Skeletal muscle tissue (tissue), 4 donors: Measurements from ENCODE around the gene HSF2BP. TPM values are rescaled to one million over a fixed set of nuclear protein-coding genes. Genes with fewer than 3 reads are reported as not detected.
A peak's percentile ranks its signal among the peaks of the same experiment; 100 is the strongest.
"Not testable (repeated sequence)": the region's sequence is repeated elsewhere in the genome, so short reads cannot be mapped to it uniquely, and the experiment has no call there.

Source experiments
- H3K27ac ChIP-seq: one replicate; pipeline ENCODE4 v1.7.0; 2013; ENCODE audit warnings: mild to moderate bottlenecking, low read depth, low read length, inconsistent platforms
- H3K27me3 ChIP-seq, 3 donors: one replicate each; pipeline ENCODE4 v1.7.0; 2013; ENCODE audit warnings: low read length in 3 of 3; ENCODE audit not compliant: control insufficient read depth in 3 of 3, insufficient read depth in 3 of 3
- H3K36me3 ChIP-seq, 3 donors: one replicate each; pipeline ENCODE4 v1.7.0; 2013; ENCODE audit warnings: low read length in 3 of 3; ENCODE audit not compliant: control insufficient read depth in 3 of 3, insufficient read depth in 3 of 3
- H3K4me1 ChIP-seq, 3 donors: one replicate each; pipeline ENCODE4 v1.7.0; 2013; ENCODE audit warnings: low read length in 3 of 3, mild to moderate bottlenecking in 3 of 3; ENCODE audit not compliant: control insufficient read depth in 3 of 3, insufficient read depth in 3 of 3
- H3K4me3 ChIP-seq, 3 donors: one replicate each; pipeline ENCODE4 v1.7.0; 2013; ENCODE audit warnings: low read length in 3 of 3
- H3K9ac ChIP-seq, 3 donors: one replicate each; pipeline ENCODE4 v1.7.0; 2013; ENCODE audit warnings: low read length in 3 of 3, mild to moderate bottlenecking in 3 of 3, moderate library complexity in 2 of 3, low read depth in 1 of 3
- H3K9me3 ChIP-seq, 3 donors: one replicate each; pipeline ENCODE4 v1.7.0; 2013; ENCODE audit warnings: low read length in 3 of 3; ENCODE audit not compliant: control insufficient read depth in 3 of 3
- total RNA-seq: library from RNA; depleted of rRNA; stranded (reverse); fragments of >200 nt; gene quantifications from one replicate; pipeline ENCODE4 v1.2.3, GENCODE V29; 2014
- donor health status: Osteomylitis.

HSF2BP gene
- total RNA-seq, 1 donor from 2014 or later: 1.6 TPM

GRCh38 chr21:43654806-43655489 lies 4.3 kb downstream of the HSF2BP start:
- peaks cover 5 to 10% (median 8%) of the 10 kb centered on the region in 3 donors for H3K4me1 ChIP-seq
- no peak overlapping the region for H3K4me3 ChIP-seq
- no peaks in the 10 kb centered on the region for H3K36me3 ChIP-seq
- H3K27me3 ChIP-seq: no peaks in the 10 kb centered on the region
- no peak overlapping the region for H3K9ac ChIP-seq
- no peak overlapping the region for H3K27ac ChIP-seq
- no peaks in the 10 kb centered on the region for H3K9me3 ChIP-seq

GRCh38 chr21:43653626-43654025 lies 5.7 kb downstream of the HSF2BP start:
- Histone ChIP-seq H3K27me3 (no peaks in the 10 kb centered on the region), H3K4me1 (peaks cover 0 to 4% (median 0%) of the 10 kb centered on the region in 3 donors), H3K9ac (no peak overlapping the region), H3K4me3 (no peak overlapping the region), H3K9me3 (no peaks in the 10 kb centered on the region), H3K27ac (no peak overlapping the region), H3K36me3 (no peaks in the 10 kb centered on the region)

GRCh38 chr21:43652616-43653015 lies 6.7 kb downstream of the HSF2BP start:
- Histone ChIP-seq H3K9ac (no peak overlapping the region), H3K27ac (no peak overlapping the region), H3K36me3 (no peaks in the 10 kb centered on the region), H3K27me3 (no peaks in the 10 kb centered on the region), H3K4me3 (no peak overlapping the region), H3K4me1 (no peaks in the 10 kb centered on the region), H3K9me3 (no peaks in the 10 kb centered on the region)

GRCh38 chr21:43651926-43652325 lies 7.4 kb downstream of the HSF2BP start:
- not testable (repeated sequence) for H3K4me1 ChIP-seq, H3K27ac ChIP-seq, H3K9ac ChIP-seq, H3K9me3 ChIP-seq, H3K27me3 ChIP-seq, H3K4me3 ChIP-seq, H3K36me3 ChIP-seq

GRCh38 chr21:43648171-43648570 lies 11.1 kb downstream of the HSF2BP start:
- no peak overlapping the region for H3K27ac ChIP-seq
- H3K4me3 ChIP-seq: no peak overlapping the region
- no peak overlapping the region for H3K9ac ChIP-seq
- H3K27me3 ChIP-seq: no peaks in the 10 kb centered on the region
- H3K4me1 ChIP-seq: peaks cover 0 to 5% (median 4%) of the 10 kb centered on the region in 3 donors
- H3K36me3 ChIP-seq: no peaks in the 10 kb centered on the region
- no peaks in the 10 kb centered on the region for H3K9me3 ChIP-seq

GRCh38 chr21:43646550-43647260 lies 12.6 kb downstream of the HSF2BP start:
- Histone ChIP-seq H3K27me3 (no peaks in the 10 kb centered on the region), H3K9me3 (no peaks in the 10 kb centered on the region), H3K9ac (no peak overlapping the region), H3K4me1 (peaks cover 0 to 5% (median 4%) of the 10 kb centered on the region in 3 donors), H3K4me3 (no peak overlapping the region), H3K36me3 (no peaks in the 10 kb centered on the region), H3K27ac (no peak overlapping the region)

- Histone ChIP-seq H3K9ac (peak overlapping the region in 1 of 3 donors; percentile 28), H3K36me3 (no peaks in the 10 kb centered on the region), H3K27me3 (no peaks in the 10 kb centered on the region), H3K27ac (peak overlapping the region; percentile 53), H3K4me3 (no peak overlapping the region), H3K4me1 (peaks cover 0 to 5% (median 4%) of the 10 kb centered on the region in 3 donors), H3K9me3 (no peaks in the 10 kb centered on the region)
Observed at GRCh38 chr21:43645976-43646375, 13.3 kb downstream of the HSF2BP start.

- H3K9me3 ChIP-seq: no peaks in the 10 kb centered on the region
- H3K4me1 ChIP-seq: peaks cover 0 to 5% (median 4%) of the 10 kb centered on the region in 3 donors
- no peaks in the 10 kb centered on the region for H3K27me3 ChIP-seq
- no peak overlapping the region for H3K4me3 ChIP-seq
- no peaks in the 10 kb centered on the region for H3K36me3 ChIP-seq
- H3K27ac ChIP-seq: peak overlapping the region; percentile 53
- peak overlapping the region in 1 of 3 donors; percentile 28 for H3K9ac ChIP-seq
Observed at GRCh38 chr21:43645136-43645891, 14.0 kb downstream of the HSF2BP start.

- no peaks in the 10 kb centered on the region for H3K27me3 ChIP-seq
- H3K36me3 ChIP-seq: no peaks in the 10 kb centered on the region
- no peaks in the 10 kb centered on the region for H3K9me3 ChIP-seq
- H3K27ac ChIP-seq: no peak overlapping the region
- peaks cover 0 to 5% (median 4%) of the 10 kb centered on the region in 3 donors for H3K4me1 ChIP-seq
- no peak overlapping the region for H3K4me3 ChIP-seq
- no peak overlapping the region for H3K9ac ChIP-seq
Observed at GRCh38 chr21:43644609-43645008, 14.7 kb downstream of the HSF2BP start.

GRCh38 chr21:43644071-43644470 lies 15.2 kb downstream of the HSF2BP start:
- peaks cover 0 to 5% (median 4%) of the 10 kb centered on the region in 3 donors for H3K4me1 ChIP-seq
- H3K27me3 ChIP-seq: no peaks in the 10 kb centered on the region
- no peaks in the 10 kb centered on the region for H3K9me3 ChIP-seq
- H3K4me3 ChIP-seq: no peak overlapping the region
- no peak overlapping the region for H3K9ac ChIP-seq
- no peak overlapping the region for H3K27ac ChIP-seq
- no peaks in the 10 kb centered on the region for H3K36me3 ChIP-seq
